Measurements from ENCODE around the gene RFPL1. TPM values are rescaled to one million over a fixed set of nuclear protein-coding genes. Genes with fewer than 3 reads are reported as not detected.
A peak's percentile ranks its signal among the peaks of the same experiment; 100 is the strongest.

The RFPL1 gene
- total and polyA plus RNA-seq, 2 of the 13 experiments (the other 11 are each of a cell fraction or from before 2014, with no cell fraction given) = not detected

GRCh38 chr22:29483254-29483653 is 44.9 kb downstream of the RFPL1 start (continued):
- TF ChIP-seq ZBTB43 (CRISPR knock-in tag; conservative IDR thresholded peaks at IDR 0.05) (no peak), ZNF570 (CRISPR knock-in tag; IDR thresholded peaks at IDR 0.05; ENCODE audit: borderline replicate concordance) (no peak), HNRNPUL1 (IDR thresholded peaks at IDR 0.05; ENCODE audit: low read depth, low read length) (no peak), ZNF513 (CRISPR knock-in tag; conservative IDR thresholded peaks at IDR 0.05) (no peak), DZIP1 (CRISPR knock-in tag; IDR thresholded peaks at IDR 0.05) (no peak), ZNF274 (CRISPR knock-in tag; IDR thresholded peaks at IDR 0.05) (no peak), FIP1L1 (IDR thresholded peaks at IDR 0.05; ENCODE audit: borderline replicate concordance, insufficient read depth, low read depth, low read length) (no peak)

- BruUV-seq (replicated peaks) = no TSS peak
- ATAC-seq = no peak
- ChIA-PET CTCF (ENCODE audit: low intra/inter-chr PET ratio, low total read pairs) (no interaction called here), POLR2A (no interaction called here)
- in situ Hi-C loops (cut with HindIII; ENCODE audit: extremely low pct_ligation_motif_present, low pct_unique_long_range_greater_than_20kb) = no loop called here
- Histone ChIP-seq H3K36me3 (replicated peaks in 1 of 2; ENCODE audit: control insufficient read depth in 1 of 2, insufficient read depth in 2 of 2, low read length in 2 of 2) (no peaks in the 10 kb centered on the region), H3K27me3 (ENCODE audit: control insufficient read depth in 1 of 2, insufficient read depth in 2 of 2, low read length in 2 of 2) (peaks cover 2 to 16% of the 10 kb centered on the region in 2 experiments), H3K9me3 (ENCODE audit: low read length) (no peaks in the 10 kb centered on the region), H3K4me3 (replicated peaks in 1 of 3; ENCODE audit: insufficient read depth in 1 of 3, low read depth in 2 of 3, low read length in 3 of 3) (no peak overlapping the region), H3K9ac (ENCODE audit: insufficient read depth, low read depth, low read length) (no peak overlapping the region), H3K4me2 (ENCODE audit: low read depth, low read length) (no peak overlapping the region), H3K27ac (ENCODE audit: extremely low read length, insufficient read depth, low read length) (no peak overlapping the region), H4K20me1 (ENCODE audit: insufficient read depth, low read length) (no peaks in the 10 kb centered on the region), H3K79me2 (ENCODE audit: insufficient read depth, low read length) (no peaks in the 10 kb centered on the region), H3K4me1 (ENCODE audit: insufficient read depth, low read length) (peaks cover 13% of the 10 kb centered on the region; the same call in 1 of the 2 replicates), H2AFZ (ENCODE audit: low read length) (no peak overlapping the region)
- intact Hi-C loops (cut with micrococcal nuclease; ENCODE audit: unreplicated experiment) = no loop called here
- no peak for FAIRE-seq
- WGBS (ENCODE audit: low lambda C conversion rate) = 15% methylated on average over 3 of the region's 3 CpGs
- no peak for DNase-seq (ENCODE audit: low spot score)
- peak; percentile 77 for TF ChIP-seq ZNF7 (CRISPR knock-in tag; IDR thresholded peaks at IDR 0.05)
- no peak for TF ChIP-seq ZNF18 (CRISPR knock-in tag; IDR thresholded peaks at IDR 0.05; ENCODE audit: insufficient replicate concordance)
These were observed 46.3 kb downstream of the RFPL1 start for GRCh38 chr22:29484642-29485041.
